ENCODE results near the gene WDR31.

DNA sequence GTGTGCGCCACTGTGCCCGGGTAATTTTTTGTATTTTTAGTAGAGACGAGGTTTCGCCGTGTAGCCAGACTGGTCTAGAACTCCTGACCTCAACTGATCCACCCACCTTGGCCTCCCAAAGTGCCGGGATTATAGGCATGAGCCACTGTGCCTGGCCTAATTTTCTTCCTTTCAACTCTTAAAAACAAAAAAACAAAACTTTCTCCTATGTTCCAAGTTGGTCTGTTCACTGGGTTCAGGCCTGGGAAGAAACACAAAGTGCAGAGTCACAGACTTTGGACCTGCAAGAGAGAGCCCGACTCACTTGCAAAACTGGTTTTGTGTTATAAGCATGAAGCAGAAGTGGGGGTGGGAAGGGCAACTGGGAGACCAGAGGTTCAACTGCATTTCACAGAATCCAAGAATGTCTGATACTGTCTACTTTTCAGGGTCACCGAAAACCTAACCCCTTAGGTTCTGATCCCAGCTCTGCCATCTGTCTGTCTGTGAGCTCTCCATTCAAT is 41.9 kb upstream of the WDR31 start:
- TF ChIP-seq, protein P1, sequence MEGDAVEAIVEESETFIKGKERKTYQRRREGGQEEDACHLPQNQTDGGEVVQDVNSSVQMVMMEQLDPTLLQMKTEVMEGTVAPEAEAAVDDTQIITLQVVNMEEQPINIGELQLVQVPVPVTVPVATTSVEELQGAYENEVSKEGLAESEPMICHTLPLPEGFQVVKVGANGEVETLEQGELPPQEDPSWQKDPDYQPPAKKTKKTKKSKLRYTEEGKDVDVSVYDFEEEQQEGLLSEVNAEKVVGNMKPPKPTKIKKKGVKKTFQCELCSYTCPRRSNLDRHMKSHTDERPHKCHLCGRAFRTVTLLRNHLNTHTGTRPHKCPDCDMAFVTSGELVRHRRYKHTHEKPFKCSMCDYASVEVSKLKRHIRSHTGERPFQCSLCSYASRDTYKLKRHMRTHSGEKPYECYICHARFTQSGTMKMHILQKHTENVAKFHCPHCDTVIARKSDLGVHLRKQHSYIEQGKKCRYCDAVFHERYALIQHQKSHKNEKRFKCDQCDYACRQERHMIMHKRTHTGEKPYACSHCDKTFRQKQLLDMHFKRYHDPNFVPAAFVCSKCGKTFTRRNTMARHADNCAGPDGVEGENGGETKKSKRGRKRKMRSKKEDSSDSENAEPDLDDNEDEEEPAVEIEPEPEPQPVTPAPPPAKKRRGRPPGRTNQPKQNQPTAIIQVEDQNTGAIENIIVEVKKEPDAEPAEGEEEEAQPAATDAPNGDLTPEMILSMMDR (IDR thresholded peaks at IDR 0.05; ENCODE audit: insufficient read depth, low read depth, low read length) = no peak
- TF ChIP-seq EZH2 (IDR thresholded peaks at IDR 0.05; ENCODE audit: insufficient read depth, low read length) = no peak

All from astrocyte (in vitro differentiated cells and primary cell).